SIG-M5 treated with dmso at 0.1 percent for 504 hours (cell line): ENCODE results near the gene LRRC27.

Experiments
- DNase-seq: peaks from one replicate; lab custom pipeline; 2025; ENCODE audit not compliant: unreplicated experiment; lab: John Stamatoyannopoulos, UW

The LRRC27 gene

DNA sequence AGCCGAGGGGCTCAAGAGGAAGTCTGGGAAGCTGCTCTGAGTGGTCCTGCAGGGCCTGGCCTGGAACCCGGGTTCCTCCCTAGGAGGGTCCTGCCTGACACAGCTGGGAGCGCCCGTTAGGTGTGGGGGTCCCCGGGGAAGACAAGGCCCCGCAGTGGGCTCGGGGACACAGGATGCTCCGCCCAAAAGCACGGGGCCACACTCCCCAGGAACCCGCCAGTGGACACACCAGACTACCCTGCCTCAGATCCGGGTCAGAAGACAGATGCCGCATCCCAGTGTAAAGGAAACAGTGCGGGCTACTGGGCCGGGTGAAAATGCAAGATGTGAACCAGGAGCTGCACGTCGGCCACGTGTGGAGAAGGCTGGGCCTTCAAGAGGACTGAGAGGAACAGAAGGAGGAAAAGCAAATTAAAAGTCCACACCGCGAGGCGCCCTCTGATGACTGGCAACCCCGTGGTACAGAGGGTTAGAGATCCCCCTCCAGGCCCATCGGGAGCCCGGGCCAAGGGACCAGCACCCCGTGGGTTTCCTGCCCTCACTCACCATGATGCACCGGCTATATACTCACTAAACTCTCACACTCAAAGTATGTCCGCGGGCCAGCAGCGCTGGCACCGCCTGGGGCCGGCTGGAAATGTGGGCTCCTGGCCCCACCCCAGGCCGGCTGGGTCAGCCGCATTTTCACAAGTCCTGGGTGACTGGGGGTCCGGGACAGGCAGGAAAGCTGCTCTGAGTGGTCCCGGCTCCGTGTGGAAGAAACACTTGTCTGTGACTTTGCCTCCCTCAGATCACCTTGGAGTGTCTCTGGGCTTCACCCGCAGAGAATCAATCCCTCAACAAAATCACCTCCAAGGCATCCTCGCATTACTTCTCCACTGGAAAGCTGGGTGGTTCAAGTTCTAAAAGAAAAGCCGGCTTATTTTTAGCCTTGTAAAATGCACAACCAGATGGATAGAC, 30.3 kb upstream of the LRRC27 start:
- DNase-seq: no peak

DNA sequence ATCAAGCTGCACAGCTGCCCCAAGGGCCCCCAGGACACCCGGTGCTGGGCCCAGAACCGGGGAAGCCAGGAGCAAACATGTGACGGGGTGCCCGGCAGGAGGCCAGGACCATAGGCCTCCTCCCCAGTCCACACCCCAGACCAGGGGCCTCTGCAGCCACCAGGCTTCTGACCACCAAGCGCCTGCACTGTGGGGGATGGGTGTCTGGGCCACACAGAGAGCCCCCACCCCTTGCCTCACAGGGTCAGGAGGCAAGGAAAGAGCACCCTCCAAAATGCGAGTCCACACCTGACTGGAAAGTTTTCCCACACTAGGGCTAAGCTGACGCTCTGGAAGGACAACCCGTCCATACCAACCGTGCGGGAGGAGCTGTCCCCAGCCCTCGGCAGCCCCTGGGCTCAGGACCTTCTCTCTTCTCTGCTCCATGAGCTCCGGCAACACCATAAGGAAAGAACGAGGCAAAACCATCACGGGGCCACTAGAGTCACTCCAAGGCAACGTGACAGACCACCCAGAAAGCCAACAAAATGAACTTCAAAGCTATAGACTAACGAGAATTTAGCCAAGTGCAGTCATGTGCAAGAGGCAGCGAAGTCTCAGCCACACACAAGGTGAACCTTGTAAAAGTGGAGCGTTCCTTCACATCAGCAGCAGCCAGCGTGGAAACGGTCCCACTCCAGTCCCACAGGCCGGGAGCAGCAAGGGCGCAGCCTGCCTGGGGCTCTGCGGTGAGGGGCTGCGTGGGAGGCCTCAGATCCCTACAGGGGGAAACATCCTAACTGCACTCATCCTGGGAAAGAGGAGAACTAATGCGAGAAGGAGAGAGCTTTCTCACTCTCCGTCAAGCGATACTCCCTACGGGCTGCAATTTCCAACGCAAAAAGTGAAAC, 29.3 kb upstream of the LRRC27 start:
- no peak for DNase-seq

- no peak for DNase-seq
Measured at GRCh38 chr10:132303361-132304115, 28.5 kb upstream of the LRRC27 start.

DNA sequence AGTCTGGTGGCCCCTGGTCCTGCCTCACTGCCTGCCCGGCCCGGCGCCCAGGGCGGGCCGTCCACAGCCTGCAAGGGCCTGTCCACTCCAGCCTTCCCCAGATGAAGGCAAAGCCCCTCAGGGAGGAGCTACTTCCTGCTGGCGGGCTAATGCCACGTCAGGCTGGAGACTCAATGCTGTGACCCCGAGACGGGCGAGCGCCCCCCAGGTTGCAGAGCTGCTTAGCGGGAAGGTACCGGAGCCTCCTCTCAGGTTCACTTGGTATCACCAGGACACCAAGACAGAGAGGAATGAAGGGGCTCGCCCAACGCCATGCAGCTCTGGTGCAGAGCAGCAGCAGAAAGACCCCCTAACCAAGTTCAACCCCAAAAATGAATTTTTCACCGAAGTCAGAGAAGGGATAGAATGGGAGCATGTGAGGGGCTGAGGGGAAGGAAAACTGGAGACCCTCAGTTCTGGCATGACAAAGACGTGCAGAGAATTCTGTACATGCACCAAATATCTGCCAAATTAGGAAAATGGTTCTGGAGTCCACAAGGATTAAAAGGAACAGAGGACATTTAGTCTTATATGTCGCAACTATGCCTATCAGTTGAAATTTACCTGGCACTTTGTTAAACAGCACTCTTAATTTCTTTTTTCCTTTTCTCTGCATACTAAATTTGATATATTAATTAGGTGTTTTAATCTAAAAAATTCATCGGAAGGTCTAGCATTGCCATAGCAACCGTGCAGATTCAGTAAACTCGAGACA, 27.1 kb upstream of the LRRC27 start:
- DNase-seq: no peak

DNA sequence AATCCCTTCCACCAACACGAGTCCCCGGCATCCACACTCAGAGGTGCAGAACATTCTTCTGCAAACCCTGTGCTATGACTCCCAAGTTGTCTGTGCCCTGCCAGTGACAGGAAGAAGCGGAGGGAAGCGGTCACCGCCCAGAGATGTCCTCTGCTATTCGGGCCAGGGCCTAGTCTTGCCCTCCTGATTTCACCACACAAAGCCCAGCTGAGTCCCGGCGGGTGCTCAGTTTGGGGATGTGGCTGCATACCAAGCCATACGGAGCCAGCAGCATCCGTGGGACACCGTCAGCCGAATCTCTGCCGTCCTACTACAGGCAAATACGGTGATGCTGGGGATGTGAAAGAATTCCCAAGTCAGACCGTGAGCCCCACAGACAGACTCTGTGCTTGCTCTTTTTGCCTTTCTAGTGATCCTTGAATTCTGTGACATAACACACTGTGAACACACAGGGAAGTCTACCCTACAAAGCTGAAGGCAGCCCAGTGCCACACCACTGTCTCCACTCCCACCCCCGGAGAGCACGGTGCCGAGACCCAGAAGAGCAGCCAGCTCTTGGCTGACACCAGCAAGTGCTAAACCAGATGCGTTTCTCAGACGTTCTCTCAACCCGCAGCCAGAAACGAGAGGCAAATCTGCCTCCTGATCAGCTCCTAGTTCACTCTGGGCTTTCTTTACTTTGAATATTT, 26.2 kb upstream of the LRRC27 start:
- no peak for DNase-seq

DNA sequence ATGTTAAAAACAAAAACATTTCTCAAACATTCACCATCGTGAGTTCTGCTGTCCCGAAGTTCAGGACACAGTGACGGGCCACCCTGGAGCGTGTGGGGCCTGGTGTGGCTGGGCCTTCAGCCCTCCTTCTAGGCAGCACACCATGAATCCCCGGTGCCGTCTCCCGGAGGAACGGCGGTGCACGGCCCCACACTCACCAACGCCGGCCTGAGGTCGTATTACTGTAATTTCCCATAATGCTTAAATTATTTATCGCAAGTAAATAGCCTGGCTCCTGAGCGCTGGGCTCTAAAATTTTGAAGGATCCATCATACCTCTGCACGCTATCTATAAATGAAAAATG, 25.7 kb upstream of the LRRC27 start:
- DNase-seq: no peak

DNA sequence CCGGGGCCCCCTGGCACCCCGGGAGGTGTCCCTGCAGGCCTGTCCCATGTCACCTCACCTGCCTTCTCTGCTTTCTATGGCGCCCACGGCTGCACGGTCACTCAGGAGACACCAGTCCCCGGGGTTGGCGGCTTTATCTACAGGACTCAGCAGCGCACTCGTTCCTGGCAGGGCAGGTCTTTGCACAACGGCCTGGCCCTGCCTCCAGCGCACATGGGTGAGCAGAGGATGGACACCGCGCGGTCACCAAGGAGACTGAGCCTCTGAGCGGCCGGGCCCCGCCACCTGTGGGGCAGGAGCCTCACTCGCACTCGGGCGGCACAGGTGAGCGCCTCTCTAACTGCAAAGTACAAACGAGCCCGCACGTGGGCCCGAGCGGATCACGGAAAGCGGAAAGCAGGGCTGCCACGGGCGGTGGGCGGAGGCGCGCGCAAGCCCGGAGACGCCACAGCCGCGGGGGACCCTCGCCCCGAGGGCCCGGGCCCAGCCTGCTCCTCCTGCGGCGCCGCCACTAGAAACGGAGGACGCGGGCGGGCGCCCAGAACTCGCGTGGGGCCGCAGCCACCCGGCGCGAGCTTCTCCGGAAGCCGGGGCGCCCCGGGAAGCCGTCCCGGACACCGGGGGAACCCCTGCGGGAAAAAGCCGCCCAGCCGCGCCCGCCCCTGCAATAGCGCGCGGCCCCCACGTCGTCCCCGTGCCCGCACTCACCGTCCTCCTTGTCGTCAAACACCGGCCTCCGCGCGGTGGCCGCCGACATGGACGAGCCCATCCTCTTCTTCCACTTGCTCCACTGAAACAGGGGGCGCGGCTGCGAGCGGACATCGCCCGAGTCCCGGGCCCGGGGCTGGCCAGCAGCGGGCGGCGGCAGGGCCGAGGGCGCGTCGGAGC, 24.9 kb upstream of the LRRC27 start:
- DNase-seq: peak; percentile 6

DNA sequence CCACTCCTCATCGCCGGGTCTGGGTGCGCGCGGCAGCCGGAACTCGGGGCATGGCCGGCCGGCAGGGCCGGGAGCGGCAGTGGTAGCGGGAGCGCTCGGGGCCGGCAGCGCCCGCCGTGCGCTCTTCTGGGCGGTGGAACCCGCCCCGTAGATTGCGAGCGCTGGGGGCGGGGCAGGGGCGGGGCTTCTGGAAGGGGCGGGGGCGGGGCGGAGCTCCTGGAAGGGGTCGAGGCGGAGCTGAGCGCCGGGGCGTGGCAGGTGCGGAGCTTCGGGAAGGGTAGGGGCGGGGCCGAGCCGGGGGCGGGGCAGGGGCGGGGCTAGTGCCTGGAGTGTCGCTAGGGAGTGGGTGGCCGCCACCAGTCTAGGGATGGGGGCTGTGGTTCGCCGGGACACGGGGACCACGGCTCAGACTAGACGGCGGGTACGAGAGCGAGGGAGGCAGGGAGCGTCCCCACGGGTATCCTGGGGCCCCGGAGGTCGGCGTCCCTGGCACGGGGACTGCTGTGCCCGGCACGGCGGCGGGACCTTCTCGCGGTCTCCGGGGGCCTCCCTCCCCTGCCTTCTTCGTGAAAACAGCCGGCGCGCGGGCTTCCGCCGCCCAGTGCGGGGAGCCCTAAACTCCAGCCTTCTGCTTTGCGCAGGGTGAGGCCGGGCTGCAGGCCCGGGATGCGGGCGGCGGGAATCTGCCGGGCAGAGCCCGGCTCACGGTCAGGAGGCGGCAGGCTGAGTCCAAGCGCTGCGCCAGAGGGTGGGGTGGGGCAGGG, 24.0 kb upstream of the LRRC27 start, which contains the start of gene STK32C:
Gene STK32C, minus strand, starts transcription at position 128 of the 764 bp plus-strand sequence. Its CDS starts 117 bp downstream, at position 11.
- peak; percentile 65 for DNase-seq

GRCh38 chr10:132308587-132309470, 23.2 kb upstream of the LRRC27 start:
- no peak for DNase-seq

DNA sequence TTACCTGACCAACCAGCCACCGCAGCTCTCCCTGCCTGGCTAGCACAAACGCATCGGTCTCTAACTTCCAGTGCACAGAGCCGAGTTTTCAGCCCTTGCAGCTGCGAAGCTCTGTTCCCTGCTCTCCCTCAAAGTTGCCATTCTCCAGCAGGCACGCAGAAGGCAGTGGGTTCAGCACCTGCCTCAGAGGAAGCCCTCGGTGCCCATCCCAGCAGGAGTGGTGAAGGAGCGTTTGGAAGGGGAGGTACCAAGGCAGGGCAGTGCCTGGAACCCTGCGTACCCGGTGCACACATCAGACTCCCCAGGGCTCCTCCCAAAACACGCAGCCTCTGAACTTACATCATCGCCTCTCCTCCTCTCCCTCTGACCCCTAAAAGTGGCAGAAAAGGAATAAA, 22.5 kb upstream of the LRRC27 start:
- DNase-seq: no peak

DNA sequence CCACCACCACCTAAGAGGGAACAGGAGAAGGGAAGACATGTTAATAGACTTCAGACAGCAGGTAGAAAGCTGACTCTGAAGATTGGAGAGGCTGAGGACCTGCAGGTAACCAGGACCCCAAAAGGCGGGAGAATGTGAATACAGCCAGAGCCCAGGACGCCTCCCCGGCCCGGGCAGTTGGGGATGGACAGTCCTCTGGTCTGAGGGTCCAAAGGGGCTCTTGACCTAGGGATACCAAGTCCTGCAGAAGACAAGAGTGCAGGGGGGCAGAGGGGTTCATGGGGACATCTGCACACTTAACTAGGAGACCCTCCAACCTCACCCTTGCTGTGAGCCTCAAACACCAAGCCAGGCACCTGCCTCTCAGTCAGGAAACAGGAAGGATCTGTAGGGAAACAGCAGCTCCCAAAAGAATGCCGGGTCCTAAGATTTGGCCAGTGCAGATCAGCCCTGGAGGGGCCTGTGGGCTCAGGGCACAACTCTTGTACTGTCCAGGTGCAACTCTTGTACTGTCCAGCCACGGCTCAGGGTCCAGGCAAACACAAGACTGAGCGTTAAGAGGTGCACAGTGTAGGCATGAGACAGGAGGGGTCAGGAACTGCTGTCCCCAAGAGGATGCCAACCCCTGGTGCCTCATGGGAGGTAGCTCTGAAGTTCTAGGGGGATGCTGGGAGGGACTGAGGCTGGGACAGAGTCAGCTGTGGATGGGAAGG, 22.0 kb upstream of the LRRC27 start:
- no peak for DNase-seq

DNA sequence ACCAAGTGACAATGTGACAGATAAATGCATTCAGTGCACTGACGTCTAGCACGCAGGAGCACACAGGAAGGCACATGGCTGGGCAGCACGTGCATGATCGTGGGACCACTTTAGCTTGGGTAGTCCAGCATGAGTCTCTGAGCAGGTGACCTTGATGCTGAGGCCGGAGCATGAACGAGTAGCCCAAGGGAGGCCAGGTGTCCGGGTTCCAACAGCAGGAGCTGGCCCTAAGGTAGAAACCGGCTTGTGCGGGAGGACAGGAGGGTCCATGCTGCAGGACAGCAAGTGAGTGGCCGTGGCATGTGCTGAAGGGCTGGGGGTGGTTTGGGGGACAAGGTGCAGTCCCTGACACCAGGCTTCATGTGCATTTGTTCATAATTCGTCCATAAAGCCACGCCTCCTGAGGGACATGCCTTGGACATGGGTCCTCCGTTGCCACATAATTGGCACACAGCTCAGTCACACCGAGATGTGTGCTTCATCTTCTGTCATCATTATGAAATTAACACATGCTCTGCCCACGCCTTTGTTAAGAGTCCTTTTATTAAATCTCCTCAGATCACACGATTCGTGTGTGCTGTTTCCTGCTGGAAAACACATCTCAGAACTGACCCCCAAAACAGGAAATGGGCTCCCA, 21.2 kb upstream of the LRRC27 start:
- DNase-seq: no peak

- no peak for DNase-seq
Measured at GRCh38 chr10:132311338-132311939, 20.6 kb upstream of the LRRC27 start.

GRCh38 chr10:132313305-132313704, 18.7 kb upstream of the LRRC27 start:
- DNase-seq: no peak

GRCh38 chr10:132313865-132314264, 18.1 kb upstream of the LRRC27 start:
- DNase-seq: no peak

GRCh38 chr10:132314336-132314735, 17.7 kb upstream of the LRRC27 start:
- no peak for DNase-seq
